AG04449 (cell line): ENCODE results near the gene PRMT7.

Experiments used
- CTCF ChIA-PET: fragments of 350-600 bp; formaldehyde crosslinking; extraction: SDS; loops from one replicate; lab custom pipeline; 2021; ENCODE audit warnings: antibody characterized with exemption; lab: Yijun Ruan, JAX
- POLR2A ChIA-PET: fragments of 400-600, 350-600 bp; formaldehyde crosslinking; extraction: SDS; loops from one replicate; lab custom pipeline; 2020; ENCODE audit warnings: antibody characterized with exemption, inconsistent platforms; lab: Yijun Ruan, JAX
- DNase-seq: peaks from one replicate; pipeline ENCODE4 v3.0.0-alpha.2; 2010; ENCODE audit warnings: low read depth, low spot score
- H3K4me3 ChIP-seq: 2 replicates; pipeline ENCODE4 v1.5.1; 2011; ENCODE audit warnings: low read depth, mild to moderate bottlenecking, control low read depth, low read length
- TF ChIP-seq, protein P1 (sequence below): IDR thresholded peaks from one replicate; pipeline ENCODE4 v1.5.1; 2011; ENCODE audit warnings: mild to moderate bottlenecking, moderate library complexity, low read length, control low read depth, inconsistent platforms; ENCODE audit not compliant: insufficient read depth; ENCODE audit errors: missing control alignments

PRMT7 gene

DNA sequence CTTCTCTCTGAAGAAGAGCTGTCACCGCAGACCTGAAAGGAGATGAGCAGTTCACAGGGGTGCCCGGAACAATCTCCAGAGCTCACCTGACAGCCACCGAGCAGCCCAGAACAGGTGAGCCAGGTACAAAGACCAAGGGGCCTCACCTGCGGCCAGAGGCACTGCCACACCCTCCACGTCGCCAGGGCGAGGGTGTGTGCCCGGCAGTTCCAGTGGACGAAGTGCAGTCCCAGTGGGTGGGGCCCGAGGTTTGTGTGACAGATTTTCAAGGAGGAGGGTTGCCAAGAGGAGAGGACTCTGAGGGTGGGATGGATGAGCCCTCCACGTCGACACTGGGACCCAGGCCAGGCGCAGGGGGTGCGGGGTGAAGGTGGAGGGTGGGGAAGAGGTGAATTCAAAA, 75.8 kb downstream of the PRMT7 start:
- CTCF ChIA-PET: interaction anchor here (1.3 to 3.9 kb wide), 2 partner anchors 9 to 14 kb away, joined by 3 to 19 read pairs; no protein-coding TSS in a partner anchor
- TF ChIP-seq, protein P1, sequence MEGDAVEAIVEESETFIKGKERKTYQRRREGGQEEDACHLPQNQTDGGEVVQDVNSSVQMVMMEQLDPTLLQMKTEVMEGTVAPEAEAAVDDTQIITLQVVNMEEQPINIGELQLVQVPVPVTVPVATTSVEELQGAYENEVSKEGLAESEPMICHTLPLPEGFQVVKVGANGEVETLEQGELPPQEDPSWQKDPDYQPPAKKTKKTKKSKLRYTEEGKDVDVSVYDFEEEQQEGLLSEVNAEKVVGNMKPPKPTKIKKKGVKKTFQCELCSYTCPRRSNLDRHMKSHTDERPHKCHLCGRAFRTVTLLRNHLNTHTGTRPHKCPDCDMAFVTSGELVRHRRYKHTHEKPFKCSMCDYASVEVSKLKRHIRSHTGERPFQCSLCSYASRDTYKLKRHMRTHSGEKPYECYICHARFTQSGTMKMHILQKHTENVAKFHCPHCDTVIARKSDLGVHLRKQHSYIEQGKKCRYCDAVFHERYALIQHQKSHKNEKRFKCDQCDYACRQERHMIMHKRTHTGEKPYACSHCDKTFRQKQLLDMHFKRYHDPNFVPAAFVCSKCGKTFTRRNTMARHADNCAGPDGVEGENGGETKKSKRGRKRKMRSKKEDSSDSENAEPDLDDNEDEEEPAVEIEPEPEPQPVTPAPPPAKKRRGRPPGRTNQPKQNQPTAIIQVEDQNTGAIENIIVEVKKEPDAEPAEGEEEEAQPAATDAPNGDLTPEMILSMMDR: no peak
- H3K4me3 ChIP-seq: no peak overlapping the region
- DNase-seq: no peak
- POLR2A ChIA-PET: no interaction called here

DNA sequence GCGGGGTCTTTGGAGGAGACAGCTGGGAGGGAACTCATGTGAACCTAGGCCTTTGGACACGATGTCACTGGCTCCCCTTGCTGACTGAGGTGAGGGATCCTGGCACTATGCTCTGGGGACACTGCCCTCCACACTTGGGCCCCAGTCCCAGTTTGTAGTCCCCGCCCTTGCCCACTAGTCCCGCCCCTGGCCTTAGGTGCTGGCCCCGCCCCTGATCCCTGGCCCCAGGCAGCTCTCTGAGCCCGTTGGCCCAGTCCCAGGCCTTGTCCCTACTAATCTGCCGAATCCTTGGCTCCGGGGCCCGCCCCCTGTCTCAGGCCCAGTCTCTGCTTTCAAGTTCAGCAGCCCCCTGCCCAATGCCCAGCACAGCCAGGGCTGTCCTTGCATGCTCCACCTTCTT, 76.5 kb downstream of the PRMT7 start:
- no peak for DNase-seq
- ChIA-PET CTCF (interaction anchor here (1.3 to 3.9 kb wide), 2 partner anchors 9 to 14 kb away, joined by 3 to 19 read pairs; no protein-coding TSS in a partner anchor), POLR2A (no interaction called here)
- TF ChIP-seq, protein P1: no peak
- H3K4me3 ChIP-seq: no peak overlapping the region

DNA sequence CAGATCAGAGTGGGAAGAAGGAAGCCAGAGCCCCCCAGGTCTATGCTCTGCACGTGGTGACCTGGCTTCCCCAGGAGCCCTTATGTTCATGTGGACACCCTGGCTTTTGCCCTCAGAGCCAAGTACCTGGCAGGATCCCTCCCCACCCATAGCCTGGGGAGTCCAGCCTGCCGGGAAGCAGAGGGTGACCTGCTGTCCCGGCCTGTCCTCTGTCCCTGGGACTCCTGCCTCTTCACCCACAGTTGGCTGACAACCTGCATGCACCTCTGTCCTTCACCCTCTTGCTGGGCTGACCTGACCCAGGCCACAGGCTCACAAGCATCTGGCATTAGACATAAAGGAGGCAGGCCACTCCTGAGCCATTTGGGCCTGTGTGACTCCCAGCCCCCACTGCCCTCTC, 77.3 kb downstream of the PRMT7 start:
- CTCF ChIA-PET: interaction anchor here (0.6 to 3.9 kb wide), 3 partner anchors 8 to 18 kb away, joined by 3 to 19 read pairs (median 4); no protein-coding TSS in a partner anchor
- POLR2A ChIA-PET: no interaction called here
- DNase-seq: no peak
- TF ChIP-seq, protein P1: no peak
- no peak overlapping the region for H3K4me3 ChIP-seq

DNA sequence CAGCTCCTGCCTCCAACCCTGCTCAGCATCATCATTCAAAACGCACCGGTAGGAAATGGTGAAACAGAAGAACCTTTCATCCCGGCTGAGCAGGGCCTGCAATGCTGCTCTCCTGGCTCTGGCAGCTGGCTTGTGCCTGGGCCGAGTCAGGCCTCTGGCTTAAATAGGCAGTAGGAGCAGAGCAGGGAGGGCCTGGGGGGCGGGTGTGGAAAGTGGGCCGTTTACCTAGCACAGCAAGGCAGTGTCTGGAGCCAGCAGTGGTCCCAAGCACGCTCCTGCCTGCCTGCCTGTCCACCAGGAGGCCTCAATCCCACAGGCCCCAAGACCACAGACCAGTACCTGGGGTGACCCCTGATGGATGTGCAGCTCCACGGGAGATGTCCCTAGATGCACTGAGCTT, 78.2 kb downstream of the PRMT7 start:
- CTCF ChIA-PET: interaction anchor here (0.6 to 3.9 kb wide), 3 partner anchors 7 to 17 kb away, joined by 3 to 19 read pairs (median 4); no protein-coding TSS in a partner anchor
- POLR2A ChIA-PET: no interaction called here
- TF ChIP-seq, protein P1: no peak
- no peak for DNase-seq
- no peak overlapping the region for H3K4me3 ChIP-seq

DNA sequence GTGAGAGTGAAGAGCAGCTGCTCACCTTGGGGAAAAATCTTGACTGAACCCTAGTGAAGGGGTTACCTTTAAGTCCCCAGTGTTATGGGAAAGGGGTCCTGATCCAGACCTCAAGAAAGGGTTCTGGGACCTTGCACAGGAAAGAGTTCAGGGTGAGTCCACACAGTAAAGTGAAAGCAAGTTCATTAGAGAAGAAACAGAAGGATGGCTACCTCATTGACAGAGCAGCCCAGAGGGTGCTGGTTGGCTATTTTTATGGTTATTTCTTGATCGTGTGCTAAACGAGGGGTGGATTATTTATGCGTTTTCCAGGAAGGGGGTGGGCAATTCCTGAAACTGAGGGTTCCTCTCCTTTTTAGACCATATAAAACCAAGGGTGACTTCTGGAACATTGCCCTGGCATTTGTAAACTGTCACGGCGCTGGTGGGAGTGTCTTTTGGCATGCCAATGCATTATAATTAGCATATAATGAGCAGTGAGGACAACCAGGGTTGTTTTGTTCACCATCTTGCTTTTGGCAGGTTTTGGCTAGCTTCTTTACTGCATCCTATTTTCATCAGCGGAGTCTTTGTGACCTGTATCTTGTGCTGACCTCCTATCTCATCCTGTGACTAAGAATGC, 79.0 kb downstream of the PRMT7 start:
- ChIA-PET CTCF (interaction anchor here (0.8 to 1.4 kb wide), 2 partner anchors 16 to 60 kb away, joined by 3 to 4 read pairs; no protein-coding TSS in a partner anchor), POLR2A (no interaction called here)
- TF ChIP-seq, protein P1: no peak
- DNase-seq: no peak
- no peak overlapping the region for H3K4me3 ChIP-seq

DNA sequence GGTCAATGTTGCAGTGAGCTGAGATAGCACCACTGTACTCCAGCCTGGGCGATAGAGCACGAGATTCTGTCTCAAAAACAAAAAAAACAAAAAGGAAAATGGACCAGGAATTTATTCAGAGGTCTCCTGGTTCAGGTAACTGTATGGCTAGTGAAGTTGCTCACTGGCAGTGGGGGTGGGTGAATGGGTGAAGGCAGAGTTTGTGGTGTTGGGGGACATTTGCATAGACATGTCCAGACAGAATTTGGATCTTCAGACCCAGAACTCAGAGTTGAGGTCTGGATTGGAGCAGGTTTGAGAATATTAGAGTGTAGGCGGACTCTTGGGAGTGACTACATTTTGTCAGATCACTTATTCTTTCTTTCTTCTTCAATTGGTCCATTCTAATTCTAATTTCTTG, 82.5 kb downstream of the PRMT7 start:
- TF ChIP-seq, protein P1: no peak
- CTCF ChIA-PET: interaction anchor here (0.7 to 12.7 kb wide), 8 partner anchors 9 to 128 kb away, joined by 3 to 230 read pairs (median 12); no protein-coding TSS in a partner anchor
- H3K4me3 ChIP-seq: no peak overlapping the region
- DNase-seq: no peak
- POLR2A ChIA-PET: no interaction called here
